ENCODE data around the gene ANTKMT.

DNA sequence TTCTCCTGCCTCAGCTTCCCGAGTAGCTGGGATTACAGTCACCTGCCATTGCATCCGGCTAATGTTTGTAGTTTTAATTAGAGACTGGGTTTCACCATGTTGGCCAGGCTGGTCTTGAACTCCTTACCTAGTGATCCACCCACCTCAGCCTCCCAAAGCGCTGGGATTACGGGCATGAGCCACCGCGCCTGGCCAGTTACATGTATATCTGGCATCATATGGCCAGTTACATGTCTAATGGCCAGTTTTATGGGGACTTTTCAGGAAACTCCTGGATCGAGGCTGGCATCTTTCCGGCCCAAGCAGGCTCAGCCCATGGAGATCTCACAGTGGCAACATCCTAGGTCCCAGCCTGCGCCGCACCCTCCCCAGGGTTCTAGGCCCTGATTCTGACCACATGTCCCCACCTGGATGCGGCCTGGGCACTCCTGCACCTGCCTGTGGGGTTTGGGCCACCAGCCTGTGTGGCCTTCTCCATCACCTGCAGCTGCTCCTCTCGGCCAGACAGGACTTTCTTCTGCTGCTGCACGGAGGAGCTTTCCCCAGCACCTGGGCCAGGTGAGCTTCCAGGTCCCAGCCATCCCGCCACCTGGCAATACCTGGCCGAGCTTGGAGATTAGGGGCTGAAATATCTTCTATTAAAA lies 21.2 kb downstream of the ANTKMT start:
- no peak for TF ChIP-seq POLR2A (IDR thresholded peaks at IDR 0.05)
- TF ChIP-seq, protein P1, sequence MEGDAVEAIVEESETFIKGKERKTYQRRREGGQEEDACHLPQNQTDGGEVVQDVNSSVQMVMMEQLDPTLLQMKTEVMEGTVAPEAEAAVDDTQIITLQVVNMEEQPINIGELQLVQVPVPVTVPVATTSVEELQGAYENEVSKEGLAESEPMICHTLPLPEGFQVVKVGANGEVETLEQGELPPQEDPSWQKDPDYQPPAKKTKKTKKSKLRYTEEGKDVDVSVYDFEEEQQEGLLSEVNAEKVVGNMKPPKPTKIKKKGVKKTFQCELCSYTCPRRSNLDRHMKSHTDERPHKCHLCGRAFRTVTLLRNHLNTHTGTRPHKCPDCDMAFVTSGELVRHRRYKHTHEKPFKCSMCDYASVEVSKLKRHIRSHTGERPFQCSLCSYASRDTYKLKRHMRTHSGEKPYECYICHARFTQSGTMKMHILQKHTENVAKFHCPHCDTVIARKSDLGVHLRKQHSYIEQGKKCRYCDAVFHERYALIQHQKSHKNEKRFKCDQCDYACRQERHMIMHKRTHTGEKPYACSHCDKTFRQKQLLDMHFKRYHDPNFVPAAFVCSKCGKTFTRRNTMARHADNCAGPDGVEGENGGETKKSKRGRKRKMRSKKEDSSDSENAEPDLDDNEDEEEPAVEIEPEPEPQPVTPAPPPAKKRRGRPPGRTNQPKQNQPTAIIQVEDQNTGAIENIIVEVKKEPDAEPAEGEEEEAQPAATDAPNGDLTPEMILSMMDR (IDR thresholded peaks at IDR 0.05), result no peak
- TF ChIP-seq EP300 (IDR thresholded peaks at IDR 0.05), result no peak
- TF ChIP-seq POLR2AphosphoS5 (IDR thresholded peaks at IDR 0.05), result no peak
